D721Med (cell line): ENCODE results near the gene IGSF9.

Experiments
- DNase-seq: peaks from one replicate; pipeline ENCODE4 v3.0.0; 2011; ENCODE audit warnings: low spot score; ENCODE audit not compliant: insufficient read length
- FAIRE-seq: peaks from 2 replicates; lab custom pipeline; 2011; peaks lifted over from hg19 to GRCh38; lab: Jason Lieb, UNC
- TF ChIP-seq, protein P1 (sequence below): IDR thresholded peaks from 2 replicates; pipeline ENCODE4 v1.5.1; 2012; ENCODE audit warnings: mild to moderate bottlenecking, control low read depth; ENCODE audit not compliant: insufficient read depth; ENCODE audit errors: missing control alignments

Gene IGSF9

DNA sequence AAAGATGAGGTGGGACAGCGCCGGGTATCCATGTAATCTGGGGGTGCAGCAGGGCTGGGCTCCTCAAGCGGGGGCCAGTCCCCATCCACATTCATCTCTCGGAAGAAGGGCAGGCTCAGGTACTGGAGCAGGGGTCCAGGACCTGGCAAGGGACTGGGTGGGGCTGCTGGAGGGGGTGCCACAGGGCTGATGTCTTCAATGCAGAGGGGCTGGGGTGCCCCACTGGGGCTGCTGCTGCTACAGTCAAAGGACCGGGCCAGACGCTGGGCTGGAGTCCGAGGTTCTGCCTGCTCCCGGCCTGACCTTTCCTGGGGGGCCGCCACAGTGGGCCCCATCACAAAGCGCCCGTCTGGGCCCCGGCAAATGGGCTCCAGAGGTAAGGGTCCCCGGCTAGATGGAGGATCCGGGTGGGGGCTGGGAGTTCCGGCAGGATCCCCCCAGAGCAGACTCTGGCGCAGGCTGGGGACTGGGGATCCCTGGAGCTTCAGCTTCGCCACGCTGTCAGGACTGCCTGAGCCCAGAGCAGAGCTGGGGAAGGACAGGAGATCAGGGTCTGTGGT is 16.8 kb downstream of the IGSF9 start:
- DNase-seq: peak; percentile 14
- TF ChIP-seq, protein P1, sequence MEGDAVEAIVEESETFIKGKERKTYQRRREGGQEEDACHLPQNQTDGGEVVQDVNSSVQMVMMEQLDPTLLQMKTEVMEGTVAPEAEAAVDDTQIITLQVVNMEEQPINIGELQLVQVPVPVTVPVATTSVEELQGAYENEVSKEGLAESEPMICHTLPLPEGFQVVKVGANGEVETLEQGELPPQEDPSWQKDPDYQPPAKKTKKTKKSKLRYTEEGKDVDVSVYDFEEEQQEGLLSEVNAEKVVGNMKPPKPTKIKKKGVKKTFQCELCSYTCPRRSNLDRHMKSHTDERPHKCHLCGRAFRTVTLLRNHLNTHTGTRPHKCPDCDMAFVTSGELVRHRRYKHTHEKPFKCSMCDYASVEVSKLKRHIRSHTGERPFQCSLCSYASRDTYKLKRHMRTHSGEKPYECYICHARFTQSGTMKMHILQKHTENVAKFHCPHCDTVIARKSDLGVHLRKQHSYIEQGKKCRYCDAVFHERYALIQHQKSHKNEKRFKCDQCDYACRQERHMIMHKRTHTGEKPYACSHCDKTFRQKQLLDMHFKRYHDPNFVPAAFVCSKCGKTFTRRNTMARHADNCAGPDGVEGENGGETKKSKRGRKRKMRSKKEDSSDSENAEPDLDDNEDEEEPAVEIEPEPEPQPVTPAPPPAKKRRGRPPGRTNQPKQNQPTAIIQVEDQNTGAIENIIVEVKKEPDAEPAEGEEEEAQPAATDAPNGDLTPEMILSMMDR: no peak
- FAIRE-seq: no peak

- TF ChIP-seq, protein P1: no peak
- FAIRE-seq (no peak), DNase-seq (no peak)
Observed at GRCh38 chr1:159927849-159928431, 17.5 kb downstream of the IGSF9 start.

DNA sequence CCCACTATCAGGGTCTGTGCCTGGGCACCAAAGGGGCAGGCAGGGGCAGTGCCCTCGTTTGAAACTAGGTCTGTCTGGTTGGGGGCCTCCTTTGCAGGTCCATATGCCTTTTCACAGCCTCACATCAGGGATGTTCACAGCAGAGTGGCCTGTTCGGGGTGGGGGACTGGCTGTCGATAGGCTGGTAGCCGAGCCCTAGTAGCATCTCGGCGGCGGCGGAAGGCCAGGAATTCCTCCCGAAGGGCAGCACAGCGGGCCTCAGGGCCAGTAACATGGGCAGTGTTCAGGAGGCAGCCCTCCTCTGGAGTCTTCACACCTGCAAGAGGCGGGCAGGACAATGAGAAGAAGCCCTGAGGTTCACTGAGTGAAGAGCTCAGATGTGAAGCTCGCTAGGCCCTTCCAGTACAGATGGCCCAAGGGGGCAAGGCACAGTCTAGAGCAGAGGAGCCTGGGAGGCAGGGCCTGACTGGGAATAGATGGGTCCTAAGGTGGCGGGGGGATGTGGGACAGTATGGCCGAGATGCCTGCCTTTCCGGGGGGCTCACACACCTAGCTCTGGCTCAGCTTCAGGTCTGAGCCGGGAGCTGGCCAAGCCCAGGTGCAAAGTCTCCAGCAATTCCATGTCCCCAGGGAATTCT is 18.1 kb downstream of the IGSF9 start:
- no peak for FAIRE-seq
- TF ChIP-seq, protein P1: no peak
- no peak for DNase-seq

- no peak for DNase-seq
- TF ChIP-seq, protein P1: no peak
- no peak for FAIRE-seq
Observed at GRCh38 chr1:159925719-159926078, 19.7 kb downstream of the IGSF9 start.

DNA sequence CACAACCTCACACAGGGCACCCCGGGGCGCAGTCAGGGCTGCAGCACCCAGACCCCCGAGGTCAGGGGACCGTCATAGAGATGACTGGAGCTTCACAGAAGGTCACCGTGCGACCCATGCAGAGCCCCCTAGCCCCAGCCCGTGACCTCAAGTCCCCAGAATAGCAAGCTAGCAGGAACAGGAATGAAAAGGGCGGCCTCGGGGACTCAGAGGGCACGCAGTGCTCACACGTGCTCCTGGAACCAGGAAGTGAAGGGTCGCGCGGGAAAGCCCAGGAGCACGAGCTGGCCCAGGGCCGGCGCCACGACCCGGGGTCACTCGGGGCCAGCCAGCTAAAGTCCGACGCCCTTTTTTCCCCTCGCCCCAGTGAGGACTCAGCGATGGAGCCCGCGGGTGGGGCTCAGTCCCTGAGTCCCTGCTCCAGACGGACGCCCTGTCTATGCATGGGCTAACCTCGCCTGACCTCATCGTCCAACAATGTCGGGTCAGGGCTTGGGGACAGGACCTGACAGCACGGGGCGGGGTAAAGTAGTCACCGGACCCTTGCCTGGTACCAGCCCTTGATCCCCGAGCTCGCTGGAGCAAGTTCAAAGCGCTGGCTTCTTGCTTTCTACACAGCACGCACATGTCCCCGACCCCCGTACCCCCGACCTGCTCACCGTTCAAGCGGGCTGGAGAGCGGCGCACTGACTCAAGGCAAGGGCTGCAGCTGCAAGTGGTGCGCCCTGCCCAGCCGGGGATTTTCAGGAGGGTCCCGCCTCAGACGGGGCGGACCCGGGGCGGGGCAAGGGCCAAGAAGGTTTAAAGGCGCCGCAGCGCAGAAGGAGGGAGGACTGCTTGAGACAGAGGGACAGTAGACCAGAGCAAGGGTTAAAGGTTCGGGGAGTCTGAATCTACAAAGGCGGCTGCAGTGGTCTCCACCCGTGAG is 20.4 kb downstream of the IGSF9 start, which contains the start of gene TAGLN2:
Gene TAGLN2, minus strand, starts transcription at position 717 of the 928 bp plus-strand sequence. CDS start 4,998 bp downstream, outside the sequence.
- FAIRE-seq: no peak
- peak; percentile 99 for DNase-seq
- TF ChIP-seq, protein P1: no peak

GRCh38 chr1:159924025-159924790 is 21.2 kb downstream of the IGSF9 start:
- no peak for DNase-seq
- FAIRE-seq: no peak
- TF ChIP-seq, protein P1: no peak
